MCF 10A (cell line): Measurements from ENCODE around the gene AJM1. TPM values are rescaled to one million over a fixed set of nuclear protein-coding genes. Genes with fewer than 3 reads are reported as not detected.

Source experiments
- BruUV-seq: library from RNA; stranded (reverse); fragments of 400-500 nt; replicated peaks from 2 replicates; lab custom pipeline; 2021; lab: Mats Ljungman, UMichigan
- CTCF ChIA-PET: fragments of 300-600 bp; sonication (Branson Sonifier 250); formaldehyde crosslinking; extraction: SDS; loops from one replicate; lab custom pipeline; 2021; ENCODE audit warnings: antibody characterized with exemption, inconsistent platforms; lab: Yijun Ruan, JAX
- POLR2A ChIA-PET: fragments of 300-600, 350-650 bp; sonication (Branson Sonifier 250); formaldehyde crosslinking; extraction: SDS; loops from one replicate; lab custom pipeline; 2020; ENCODE audit warnings: antibody characterized with exemption, inconsistent platforms; lab: Yijun Ruan, JAX
- DNase-seq: peaks from one replicate; pipeline ENCODE4 v3.0.0-alpha.2; 2018; ENCODE audit not compliant: unreplicated experiment
- H3K27ac Mint-ChIP-seq: one replicate; pipeline ENCODE4 v1.8.0; 2022; ENCODE audit warnings: mild to moderate bottlenecking, low read depth, mixed read lengths; ENCODE audit not compliant: unreplicated experiment
- H3K27me3 Mint-ChIP-seq: one replicate; pipeline ENCODE4 v1.8.0; 2022; ENCODE audit warnings: mixed read lengths; ENCODE audit not compliant: insufficient read depth, unreplicated experiment
- H3K36me3 Mint-ChIP-seq: one replicate; pipeline ENCODE4 v1.8.0; 2022; ENCODE audit warnings: mild to moderate bottlenecking, moderate library complexity, mixed read lengths; ENCODE audit not compliant: insufficient read depth, unreplicated experiment
- H3K4me1 Mint-ChIP-seq: one replicate; pipeline ENCODE4 v1.8.0; 2022; ENCODE audit warnings: mixed read lengths; ENCODE audit not compliant: insufficient read depth, unreplicated experiment
- H3K4me3 Mint-ChIP-seq: one replicate; pipeline ENCODE4 v1.8.0; 2022; ENCODE audit warnings: mild to moderate bottlenecking, moderate library complexity, mixed read lengths; ENCODE audit not compliant: unreplicated experiment
- H3K9me3 Mint-ChIP-seq: one replicate; pipeline ENCODE4 v1.8.0; 2022; ENCODE audit warnings: mixed read lengths; ENCODE audit not compliant: unreplicated experiment
- intact Hi-C: fragments of 100-400 bp; cut with micrococcal nuclease; formaldehyde crosslinking; loops from 2 replicates; pipeline ENCODE4 v1.14.1; 2022
- total RNA-seq: library from RNA; stranded (reverse); gene quantifications from 2 replicates; pipeline ENCODE4 v1.2.3, GENCODE V29; 2022
- TF ChIP-seq, protein P1 (sequence below): fragments of 200-600 bp; IDR thresholded peaks from one replicate; pipeline ENCODE4 v1.8.0; 2022; ENCODE audit warnings: antibody characterized with exemption, mild to moderate bottlenecking; ENCODE audit not compliant: unreplicated experiment

The AJM1 gene
- total RNA-seq, 1 experiment from 2014 or later = 5.7 TPM

DNA sequence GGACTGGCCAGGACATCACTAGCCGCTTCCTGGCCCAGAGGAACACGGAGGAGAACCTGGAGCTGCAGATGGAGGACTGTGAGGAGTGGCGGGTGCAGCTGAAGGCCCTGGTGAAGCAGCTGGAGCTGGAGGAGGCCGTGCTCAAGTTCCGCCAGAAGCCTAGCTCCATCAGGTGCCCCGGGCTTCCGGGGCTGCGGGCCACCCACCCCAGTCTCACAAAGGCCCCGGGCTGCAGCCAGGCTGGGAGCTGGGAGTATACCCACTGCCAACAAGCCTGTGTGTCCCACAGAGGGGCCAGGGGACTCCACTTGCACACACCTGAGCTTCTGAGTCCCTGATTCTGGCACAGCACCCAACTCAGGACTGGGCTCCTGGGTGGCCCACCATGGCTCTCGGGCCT is 36.2 kb upstream of the AJM1 start:
- CTCF ChIA-PET = interaction anchor here (0.6 to 2.8 kb wide), 6 partner anchors 12 to 321 kb away, joined by 3 to 11 read pairs (median 5); partner anchors contain the start of gene AJM1
- intact Hi-C loops = no loop called here
- peaks cover 9% of the 10 kb centered on the region for H3K36me3 Mint-ChIP-seq
- POLR2A ChIA-PET = interaction anchor here (1.3 to 5.6 kb wide), 3 partner anchors 14 to 78 kb away, joined by 3 to 33 read pairs (median 4); partner anchors contain the start of gene TMEM141
- H3K9me3 Mint-ChIP-seq = no peaks in the 10 kb centered on the region
- H3K4me1 Mint-ChIP-seq = peaks cover 2% of the 10 kb centered on the region
- no TSS peak for BruUV-seq
- no peaks in the 10 kb centered on the region for H3K27me3 Mint-ChIP-seq
- TF ChIP-seq, protein P1, sequence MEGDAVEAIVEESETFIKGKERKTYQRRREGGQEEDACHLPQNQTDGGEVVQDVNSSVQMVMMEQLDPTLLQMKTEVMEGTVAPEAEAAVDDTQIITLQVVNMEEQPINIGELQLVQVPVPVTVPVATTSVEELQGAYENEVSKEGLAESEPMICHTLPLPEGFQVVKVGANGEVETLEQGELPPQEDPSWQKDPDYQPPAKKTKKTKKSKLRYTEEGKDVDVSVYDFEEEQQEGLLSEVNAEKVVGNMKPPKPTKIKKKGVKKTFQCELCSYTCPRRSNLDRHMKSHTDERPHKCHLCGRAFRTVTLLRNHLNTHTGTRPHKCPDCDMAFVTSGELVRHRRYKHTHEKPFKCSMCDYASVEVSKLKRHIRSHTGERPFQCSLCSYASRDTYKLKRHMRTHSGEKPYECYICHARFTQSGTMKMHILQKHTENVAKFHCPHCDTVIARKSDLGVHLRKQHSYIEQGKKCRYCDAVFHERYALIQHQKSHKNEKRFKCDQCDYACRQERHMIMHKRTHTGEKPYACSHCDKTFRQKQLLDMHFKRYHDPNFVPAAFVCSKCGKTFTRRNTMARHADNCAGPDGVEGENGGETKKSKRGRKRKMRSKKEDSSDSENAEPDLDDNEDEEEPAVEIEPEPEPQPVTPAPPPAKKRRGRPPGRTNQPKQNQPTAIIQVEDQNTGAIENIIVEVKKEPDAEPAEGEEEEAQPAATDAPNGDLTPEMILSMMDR = no peak
- peak overlapping the region; percentile 76 for H3K4me3 Mint-ChIP-seq
- DNase-seq = no peak
- H3K27ac Mint-ChIP-seq = no peak overlapping the region

DNA sequence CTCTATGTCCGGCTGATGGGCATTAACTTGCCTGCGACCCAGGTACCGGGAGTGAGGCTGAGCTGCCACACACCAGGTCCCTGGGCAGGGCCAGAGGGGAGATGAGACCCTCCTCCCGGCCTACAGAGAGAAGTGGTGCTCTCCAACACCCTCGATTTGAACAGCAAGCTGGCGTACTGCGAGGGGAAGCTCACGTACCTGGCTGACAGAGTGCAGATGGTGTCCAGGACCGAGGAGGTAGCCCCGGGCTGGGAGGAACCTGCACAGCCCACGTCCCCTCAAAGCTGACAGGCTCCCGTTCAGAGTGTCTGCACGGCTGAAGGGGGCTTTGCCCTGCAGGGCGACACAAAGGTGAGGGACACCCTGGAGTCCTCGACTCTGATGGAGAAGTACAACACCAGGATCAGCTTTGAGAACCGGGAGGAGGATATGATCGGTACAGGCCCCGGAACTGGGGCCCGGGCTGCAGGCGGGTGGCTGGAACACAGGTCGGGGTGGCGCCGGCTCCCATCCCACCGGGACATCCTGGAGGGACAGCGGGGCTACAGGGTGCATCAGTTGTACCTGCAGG is 35.6 kb upstream of the AJM1 start:
- H3K4me3 Mint-ChIP-seq = peak overlapping the region; percentile 76
- POLR2A ChIA-PET = interaction anchor here (0.7 to 5.6 kb wide), 12 partner anchors 8 to 138 kb away, joined by 3 to 33 read pairs (median 4); partner anchors contain the start of genes FBXW5 and TMEM141

DNA sequence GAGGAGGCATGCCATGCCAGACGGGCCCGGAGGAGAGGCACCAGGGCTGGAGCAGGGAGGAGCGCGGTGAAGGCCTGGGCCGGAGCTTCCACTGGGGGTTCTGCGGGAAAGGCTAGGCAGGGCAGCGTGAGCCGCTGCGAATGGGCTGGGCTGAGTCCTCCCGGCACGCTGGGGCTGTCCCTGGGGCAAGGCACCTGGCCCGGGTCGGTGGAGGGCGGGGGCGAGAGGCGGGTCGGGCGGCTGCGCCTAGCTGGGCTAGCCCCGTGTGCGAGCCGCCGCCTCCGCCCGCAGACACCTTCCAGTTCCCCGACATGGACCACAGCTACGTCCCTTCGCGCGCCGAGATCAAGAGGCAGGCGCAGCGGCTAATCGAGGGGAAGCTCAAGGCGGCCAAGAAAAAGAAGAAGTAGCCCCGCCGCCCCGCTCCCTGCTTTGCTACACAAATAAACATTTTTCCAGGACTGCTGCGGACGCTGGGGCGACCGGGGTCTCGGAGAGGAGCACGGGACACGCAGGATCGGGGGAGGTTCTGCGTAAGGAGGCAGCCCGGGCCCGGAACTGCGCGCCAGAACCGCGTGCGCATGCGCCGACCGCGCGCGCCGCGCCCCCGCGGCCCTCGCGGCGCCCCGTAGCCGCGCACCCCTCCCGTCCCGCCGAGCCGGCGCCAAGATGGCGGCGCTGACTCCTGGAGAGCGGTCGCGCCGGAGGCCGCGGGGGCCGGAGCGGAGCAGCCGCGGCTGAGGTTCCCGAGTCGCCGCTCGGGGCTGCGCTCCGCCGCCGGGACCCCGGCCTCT is 34.8 kb upstream of the AJM1 start, which contains the start of gene RABL6:
RABL6 (plus strand) TSS at position 668 of the 794 bp plus-strand sequence. CDS start 249 bp downstream, outside the sequence.
- no peaks in the 10 kb centered on the region for H3K27me3 Mint-ChIP-seq
- intact Hi-C loops = no loop called here
- DNase-seq = peak; percentile 64
- no peaks in the 10 kb centered on the region for H3K9me3 Mint-ChIP-seq
- H3K36me3 Mint-ChIP-seq = peaks cover 23% of the 10 kb centered on the region
- no peak within 1 kb of the TSS for H3K27ac Mint-ChIP-seq
- BruUV-seq = no TSS peak
- no peaks in the 10 kb centered on the region for H3K4me1 Mint-ChIP-seq
- TF ChIP-seq, protein P1 = no peak
- POLR2A ChIA-PET = interaction anchor here (0.5 to 5.6 kb wide), 20 partner anchors 8 to 452 kb away, joined by 3 to 33 read pairs (median 4); partner anchors contain the start of genes AJM1, FBXW5, SAPCD2 and TMEM141
- H3K4me3 Mint-ChIP-seq = peak within 1 kb of the TSS; percentile 76
- CTCF ChIA-PET = interaction anchor here (0.6 to 2.8 kb wide), 7 partner anchors 14 to 228 kb away, joined by 3 to 11 read pairs (median 4); partner anchors contain the start of gene AJM1

More for the DNA sequence above, 35.6 kb upstream of the AJM1 start:
- no TSS peak for BruUV-seq
- CTCF ChIA-PET = interaction anchor here (0.6 to 2.8 kb wide), 6 partner anchors 13 to 228 kb away, joined by 3 to 11 read pairs (median 4); partner anchors contain the start of gene AJM1
- Mint-ChIP-seq H3K27me3 (no peaks in the 10 kb centered on the region), H3K36me3 (peaks cover 16% of the 10 kb centered on the region), H3K9me3 (no peaks in the 10 kb centered on the region), H3K27ac (no peak overlapping the region), H3K4me1 (no peaks in the 10 kb centered on the region)
- DNase-seq = no peak
- TF ChIP-seq, protein P1 = no peak
- intact Hi-C loops = no loop called here
